GM12864 (cell line): ENCODE measurements around the gene EPOP.

ENCODE experiments used
- DNase-seq: peaks from one replicate; pipeline ENCODE4 v3.0.0-alpha.2; 2011; ENCODE audit warnings: low read depth
- H3K4me3 ChIP-seq: 2 replicates; pipeline ENCODE4 v1.5.1; 2011; ENCODE audit warnings: mild to moderate bottlenecking, low read depth, low read length, control low read depth
- TF ChIP-seq, protein P1 (sequence below): IDR thresholded peaks from 2 replicates; pipeline ENCODE4 v1.5.1; 2011; ENCODE audit warnings: low read depth, mild to moderate bottlenecking, moderate library complexity, low read length, control low read depth, inconsistent platforms; ENCODE audit errors: missing control alignments

Gene EPOP

GRCh38 chr17:38716368-38717005, 41.7 kb upstream of the EPOP start:
- no peak for DNase-seq
- no peak overlapping the region for H3K4me3 ChIP-seq
- TF ChIP-seq, protein P1, sequence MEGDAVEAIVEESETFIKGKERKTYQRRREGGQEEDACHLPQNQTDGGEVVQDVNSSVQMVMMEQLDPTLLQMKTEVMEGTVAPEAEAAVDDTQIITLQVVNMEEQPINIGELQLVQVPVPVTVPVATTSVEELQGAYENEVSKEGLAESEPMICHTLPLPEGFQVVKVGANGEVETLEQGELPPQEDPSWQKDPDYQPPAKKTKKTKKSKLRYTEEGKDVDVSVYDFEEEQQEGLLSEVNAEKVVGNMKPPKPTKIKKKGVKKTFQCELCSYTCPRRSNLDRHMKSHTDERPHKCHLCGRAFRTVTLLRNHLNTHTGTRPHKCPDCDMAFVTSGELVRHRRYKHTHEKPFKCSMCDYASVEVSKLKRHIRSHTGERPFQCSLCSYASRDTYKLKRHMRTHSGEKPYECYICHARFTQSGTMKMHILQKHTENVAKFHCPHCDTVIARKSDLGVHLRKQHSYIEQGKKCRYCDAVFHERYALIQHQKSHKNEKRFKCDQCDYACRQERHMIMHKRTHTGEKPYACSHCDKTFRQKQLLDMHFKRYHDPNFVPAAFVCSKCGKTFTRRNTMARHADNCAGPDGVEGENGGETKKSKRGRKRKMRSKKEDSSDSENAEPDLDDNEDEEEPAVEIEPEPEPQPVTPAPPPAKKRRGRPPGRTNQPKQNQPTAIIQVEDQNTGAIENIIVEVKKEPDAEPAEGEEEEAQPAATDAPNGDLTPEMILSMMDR: no peak

- H3K4me3 ChIP-seq: no peak overlapping the region
- DNase-seq: no peak
- TF ChIP-seq, protein P1: no peak
These were observed 40.6 kb upstream of the EPOP start for GRCh38 chr17:38715216-38715943.

GRCh38 chr17:38713456-38714075, 38.8 kb upstream of the EPOP start:
- TF ChIP-seq, protein P1: no peak
- no peak overlapping the region for H3K4me3 ChIP-seq
- DNase-seq: no peak

DNA sequence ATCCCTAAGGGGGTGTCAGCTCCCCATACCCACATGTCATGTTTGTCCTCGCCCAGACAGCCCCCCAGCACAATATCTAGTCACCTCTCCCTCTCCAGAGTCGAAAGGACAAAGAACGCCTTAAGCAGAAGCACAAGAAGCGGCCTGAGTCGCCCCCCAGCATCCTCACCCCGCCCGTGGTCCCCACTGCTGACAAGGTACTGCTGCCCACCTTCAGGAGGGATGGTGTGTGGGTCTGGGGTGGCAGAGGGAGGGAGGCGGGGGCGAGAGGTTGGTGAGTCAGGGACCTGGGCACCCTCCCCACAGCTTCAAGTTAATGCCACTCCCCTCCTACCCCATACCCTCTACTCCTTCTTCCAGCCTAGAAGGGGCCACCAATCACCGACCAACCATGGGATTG, 37.8 kb upstream of the EPOP start:
- TF ChIP-seq, protein P1: no peak
- DNase-seq: no peak
- H3K4me3 ChIP-seq: no peak overlapping the region

- TF ChIP-seq, protein P1: no peak
- no peak overlapping the region for H3K4me3 ChIP-seq
- DNase-seq: no peak
These were observed 37.2 kb upstream of the EPOP start for GRCh38 chr17:38711792-38712571.

GRCh38 chr17:38710985-38711384, 36.2 kb upstream of the EPOP start:
- TF ChIP-seq, protein P1: no peak
- no peak overlapping the region for H3K4me3 ChIP-seq
- no peak for DNase-seq
